Coronary artery (tissue), 2 donors: ENCODE results near the gene FAM50A.
A peak's percentile ranks its signal among the peaks of the same experiment; 100 is the strongest.
"Not testable (repeated sequence)": the region's sequence is repeated elsewhere in the genome, so short reads cannot be mapped to it uniquely, and the experiment has no call there.

Source experiments
- DNase-seq: peaks from one replicate; pipeline ENCODE4 v3.0.0-alpha.2; 2017; ENCODE audit warnings: low spot score
- H3K27ac ChIP-seq, 2 donors: fragments of 200-600 bp; sonication (generic); one replicate each; pipeline ENCODE4 v1.5.1; 2016 to 2019
- H3K4me3 ChIP-seq: fragments of 200-600 bp; sonication (generic); 2 replicates; pipeline ENCODE4 v1.5.1; 2016; ENCODE audit warnings: mild to moderate bottlenecking, moderate library complexity
- TF ChIP-seq, protein P1 (sequence below): fragments of 200-600 bp; sonication (generic); IDR thresholded peaks from one replicate; pipeline ENCODE4 v1.5.1; 2019; ENCODE audit warnings: antibody characterized with exemption

Gene FAM50A, protein sequence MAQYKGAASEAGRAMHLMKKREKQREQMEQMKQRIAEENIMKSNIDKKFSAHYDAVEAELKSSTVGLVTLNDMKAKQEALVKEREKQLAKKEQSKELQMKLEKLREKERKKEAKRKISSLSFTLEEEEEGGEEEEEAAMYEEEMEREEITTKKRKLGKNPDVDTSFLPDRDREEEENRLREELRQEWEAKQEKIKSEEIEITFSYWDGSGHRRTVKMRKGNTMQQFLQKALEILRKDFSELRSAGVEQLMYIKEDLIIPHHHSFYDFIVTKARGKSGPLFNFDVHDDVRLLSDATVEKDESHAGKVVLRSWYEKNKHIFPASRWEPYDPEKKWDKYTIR

DNA sequence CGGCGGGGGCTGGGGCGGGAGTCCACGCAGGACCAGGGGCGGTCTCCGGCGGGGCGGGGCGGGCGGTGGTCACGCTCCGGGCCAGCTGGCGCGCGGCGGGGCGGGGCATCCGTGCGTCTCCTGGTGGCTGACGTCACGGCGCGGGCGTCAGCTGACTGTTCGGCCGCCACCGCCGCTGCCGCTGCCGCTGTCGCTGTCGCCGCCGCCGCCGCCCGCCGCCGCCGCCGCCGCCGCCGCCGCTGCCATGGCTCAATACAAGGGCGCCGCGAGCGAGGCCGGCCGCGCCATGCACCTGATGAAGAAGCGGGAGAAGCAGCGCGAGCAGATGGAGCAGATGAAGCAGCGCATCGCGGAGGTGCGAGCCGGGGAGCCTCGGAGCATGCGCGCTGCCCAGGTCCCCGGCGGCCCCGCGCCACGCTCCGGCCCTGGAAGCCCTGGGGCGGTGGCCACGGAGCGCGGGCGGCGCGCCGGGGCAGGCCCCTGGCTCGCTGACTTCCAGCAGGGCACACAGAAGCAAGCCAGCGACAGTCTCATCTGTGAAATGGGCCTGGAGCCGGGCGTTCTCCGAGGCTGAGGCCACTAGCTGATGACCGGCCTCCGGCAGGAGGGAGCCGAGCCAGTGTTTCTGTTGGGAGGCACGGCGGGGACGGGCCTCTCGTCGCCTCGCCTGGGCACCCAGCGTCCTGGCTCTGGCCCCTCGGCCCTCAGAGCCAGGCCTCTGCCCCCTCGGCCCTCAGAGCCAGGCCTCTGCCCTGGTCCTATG, at the start of gene FAM50A:
TSS of gene FAM50A (plus strand) at position 150 of the 763 bp plus-strand sequence. CDS start at position 245, 95 bp downstream.
- Histone ChIP-seq H3K4me3 (peak within 1 kb of the TSS; percentile 73), H3K27ac (peak within 1 kb of the TSS; percentile 74 to 84)
- TF ChIP-seq, protein P1, sequence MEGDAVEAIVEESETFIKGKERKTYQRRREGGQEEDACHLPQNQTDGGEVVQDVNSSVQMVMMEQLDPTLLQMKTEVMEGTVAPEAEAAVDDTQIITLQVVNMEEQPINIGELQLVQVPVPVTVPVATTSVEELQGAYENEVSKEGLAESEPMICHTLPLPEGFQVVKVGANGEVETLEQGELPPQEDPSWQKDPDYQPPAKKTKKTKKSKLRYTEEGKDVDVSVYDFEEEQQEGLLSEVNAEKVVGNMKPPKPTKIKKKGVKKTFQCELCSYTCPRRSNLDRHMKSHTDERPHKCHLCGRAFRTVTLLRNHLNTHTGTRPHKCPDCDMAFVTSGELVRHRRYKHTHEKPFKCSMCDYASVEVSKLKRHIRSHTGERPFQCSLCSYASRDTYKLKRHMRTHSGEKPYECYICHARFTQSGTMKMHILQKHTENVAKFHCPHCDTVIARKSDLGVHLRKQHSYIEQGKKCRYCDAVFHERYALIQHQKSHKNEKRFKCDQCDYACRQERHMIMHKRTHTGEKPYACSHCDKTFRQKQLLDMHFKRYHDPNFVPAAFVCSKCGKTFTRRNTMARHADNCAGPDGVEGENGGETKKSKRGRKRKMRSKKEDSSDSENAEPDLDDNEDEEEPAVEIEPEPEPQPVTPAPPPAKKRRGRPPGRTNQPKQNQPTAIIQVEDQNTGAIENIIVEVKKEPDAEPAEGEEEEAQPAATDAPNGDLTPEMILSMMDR, result no peak
- DNase-seq, result peak; percentile 84

DNA sequence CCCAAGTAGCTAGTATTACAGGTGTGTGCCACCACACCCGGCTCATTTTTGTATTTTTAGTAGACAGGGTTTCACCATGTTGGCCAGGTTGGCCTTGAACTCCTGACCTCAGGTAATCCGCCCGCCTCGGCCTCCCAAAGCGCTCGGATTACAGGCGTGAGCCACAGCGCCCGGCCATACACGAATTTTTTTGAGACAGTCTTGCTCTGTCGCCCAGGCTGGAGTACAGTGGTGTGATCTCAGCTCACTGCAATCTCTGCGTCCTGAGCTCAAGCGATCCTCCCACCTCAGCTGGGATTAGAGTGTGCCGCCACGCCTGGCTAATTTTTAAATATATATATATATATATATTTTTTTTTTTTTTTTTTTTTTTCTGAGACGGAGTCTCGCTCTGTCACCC, 47.6 kb upstream of the FAM50A start:
- H3K27ac ChIP-seq, result peak overlapping the region in 1 of 2 donors; percentile 99
- DNase-seq, H3K4me3 ChIP-seq: not testable (repeated sequence)

DNA sequence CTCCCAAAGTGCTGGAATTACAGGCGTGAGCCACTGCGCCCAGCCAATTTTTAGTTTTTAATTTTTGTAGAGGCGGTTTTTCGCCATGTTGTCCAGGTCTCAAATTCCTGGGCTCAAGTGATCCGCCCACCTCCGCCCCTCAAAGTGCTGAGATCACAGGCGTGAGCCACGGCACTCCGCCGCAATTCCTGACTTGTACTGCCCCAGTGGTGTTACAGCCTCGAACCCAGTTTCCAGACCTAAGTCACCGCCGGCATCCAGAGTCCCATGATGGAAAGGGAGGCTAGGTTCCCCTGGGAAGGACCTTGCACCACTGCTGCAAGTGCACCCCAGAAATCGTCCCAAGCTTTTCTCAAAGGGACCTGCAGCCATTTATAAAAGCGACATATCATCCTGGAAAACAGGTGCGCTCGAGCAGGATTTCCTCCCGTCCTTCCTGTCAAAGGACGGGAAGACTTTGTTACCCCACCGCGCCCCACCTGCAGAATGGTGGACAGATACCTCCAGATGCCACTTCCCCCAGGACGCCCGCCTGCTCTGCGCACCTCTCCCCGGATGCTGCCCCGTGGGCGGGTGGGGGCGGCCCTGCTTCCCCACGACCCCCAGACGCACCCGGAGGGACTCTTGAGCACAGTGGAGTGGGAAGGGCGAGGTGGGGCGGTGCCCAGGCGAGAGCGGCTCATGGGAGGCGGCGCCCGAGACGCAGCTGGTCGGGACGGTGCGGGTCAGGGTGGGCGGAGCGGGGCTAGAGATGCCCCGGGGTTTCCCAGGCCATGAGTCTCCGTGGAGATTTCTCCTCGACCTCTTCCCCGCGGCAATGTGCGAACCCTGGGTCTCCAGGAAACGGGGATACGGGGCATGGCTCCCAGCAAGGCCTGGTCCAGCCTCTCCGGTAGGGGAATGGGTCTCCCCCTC, 46.7 kb upstream of the FAM50A start:
- peak overlapping the region; percentile 84 for H3K4me3 ChIP-seq
- peak overlapping the region; percentile 96 to 99 for H3K27ac ChIP-seq
- no peak for DNase-seq
- TF ChIP-seq, protein P1, result no peak

DNA sequence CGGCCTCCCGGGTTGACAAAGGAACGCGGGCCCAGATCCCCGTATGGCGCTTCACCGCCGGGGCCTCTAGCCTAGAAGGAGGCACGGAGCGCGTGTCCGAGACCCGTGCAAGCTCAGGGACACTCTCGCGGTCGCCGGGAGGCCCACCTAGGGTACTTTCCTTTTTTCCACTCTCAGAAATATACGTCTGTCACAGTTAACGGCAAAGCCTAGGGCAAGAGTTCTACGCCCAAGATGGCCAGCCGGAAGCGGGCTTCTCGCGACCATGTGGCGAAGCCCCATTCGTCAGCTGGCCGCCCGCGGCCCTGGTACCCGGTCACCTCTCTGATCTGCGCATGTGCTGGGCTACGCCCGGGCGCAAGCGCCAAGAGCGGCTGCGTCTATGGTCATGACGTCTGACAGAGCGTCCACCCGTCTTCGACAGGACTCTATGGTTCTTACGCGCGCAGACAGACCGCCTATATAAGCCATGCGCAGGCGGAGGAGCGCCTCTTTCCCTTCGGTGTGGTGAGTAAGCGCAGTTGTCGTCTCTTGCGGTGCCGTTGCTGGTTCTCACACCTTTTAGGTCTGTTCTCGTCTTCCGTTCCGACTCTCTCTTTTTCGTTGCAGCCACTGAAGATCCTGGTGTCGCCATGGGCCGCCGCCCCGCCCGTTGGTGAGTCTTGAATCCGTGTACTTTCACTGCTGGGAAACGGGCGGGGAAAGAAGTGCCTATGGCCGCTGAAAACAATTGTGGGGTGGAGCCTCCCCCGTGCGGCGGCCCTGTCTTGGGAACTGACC, 45.9 kb upstream of the FAM50A start, which contains the start of gene RPL10:
TSS of gene RPL10 (plus strand) at position 490 of the 780 bp plus-strand sequence. CDS start at position 633, 143 bp downstream.
- Histone ChIP-seq H3K27ac (peak within 1 kb of the TSS; percentile 96 to 99), H3K4me3 (peak within 1 kb of the TSS; percentile 84)
- TF ChIP-seq, protein P1, result no peak
- peak; percentile 96 for DNase-seq

DNA sequence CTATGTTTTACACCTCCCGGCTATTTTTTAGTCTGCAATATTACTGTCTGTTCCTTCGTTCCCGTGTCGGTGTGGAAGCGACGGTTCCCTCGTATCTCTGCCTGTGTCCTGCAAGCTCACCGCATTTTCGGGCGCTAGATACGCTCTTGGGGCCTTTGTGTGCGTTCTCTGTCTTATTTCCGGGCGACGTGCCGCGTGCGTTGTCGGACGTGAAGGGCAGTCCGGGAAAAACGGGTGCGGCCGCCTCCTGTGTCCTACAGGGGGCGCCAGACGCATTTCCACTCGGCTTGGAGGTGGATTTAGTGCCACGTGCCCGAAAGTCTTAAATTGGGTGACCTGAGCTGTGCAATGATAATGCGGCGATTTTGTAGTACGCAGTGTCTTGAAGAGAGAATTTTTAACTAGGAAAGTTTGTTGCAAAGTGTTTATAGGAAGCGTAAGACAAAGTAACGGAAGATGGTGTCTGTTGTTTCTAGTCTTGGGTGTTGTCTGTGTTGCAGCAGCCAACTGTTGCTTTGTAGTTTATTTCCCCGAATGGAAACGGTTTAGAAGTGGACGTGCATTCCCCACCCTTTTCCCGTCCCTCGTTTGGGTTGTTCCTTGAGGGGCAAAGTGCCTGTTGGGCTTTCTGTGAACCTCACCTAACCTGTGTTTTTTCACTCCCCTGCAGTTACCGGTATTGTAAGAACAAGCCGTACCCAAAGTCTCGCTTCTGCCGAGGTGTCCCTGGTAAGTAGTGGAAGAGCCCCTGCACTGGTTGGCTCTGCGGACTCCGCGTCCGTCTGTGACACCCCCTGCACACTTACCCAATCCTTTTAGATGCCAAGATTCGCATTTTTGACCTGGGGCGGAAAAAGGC, 45.0 kb upstream of the FAM50A start:
- TF ChIP-seq, protein P1, result peak; percentile 57
- Histone ChIP-seq H3K27ac (peak overlapping the region; percentile 96 to 99), H3K4me3 (peak overlapping the region; percentile 84)
- peak; percentile 86 for DNase-seq
